SK-N-SH (cell line): ENCODE data around the gene ATP2B2. TPM values are rescaled to one million over a fixed set of nuclear protein-coding genes. Genes with fewer than 3 reads are reported as not detected.

ENCODE experiments used
- CTCF ChIA-PET: fragments of 300-600, 350-600 bp; formaldehyde crosslinking; extraction: SDS; loops from one replicate; lab custom pipeline; 2021; lab: Yijun Ruan, JAX
- POLR2A ChIA-PET: fragments of 350-600 bp; sonication (Branson Sonifier 250); formaldehyde crosslinking; extraction: SDS; loops from one replicate; lab custom pipeline; 2020; ENCODE audit warnings: antibody characterized with exemption, inconsistent platforms; lab: Yijun Ruan, JAX
- DNase-seq: peaks from one replicate; pipeline ENCODE4 v3.0.0; 2012
- H2AFZ ChIP-seq: fragments of 200-600 bp; sonication (generic); 2 replicates; pipeline ENCODE4 v1.8.1; 2016; ENCODE audit warnings: antibody characterized with exemption, mild to moderate bottlenecking, low read depth
- H3F3A ChIP-seq: fragments of 200-600 bp; sonication (generic); replicated peaks from 2 replicates; pipeline ENCODE3; 2016; ENCODE audit warnings: antibody characterized with exemption, mild to moderate bottlenecking; ENCODE audit not compliant: insufficient read depth
- H3K27ac ChIP-seq, 2 experiments: fragments of 200-500 bp in 1 of 2; fragments of 200-600 bp in 1 of 2; sonication (Bioruptor generic) in 1 of 2; sonication (generic), shearing (Covaris generic) in 1 of 2; 2 replicates each; pipeline versions ENCODE4 v1.5.1 to v1.6.1; 2014 to 2016; ENCODE audit warnings: low read depth in 2 of 2, inconsistent platforms in 1 of 2, low read length in 1 of 2, mild to moderate bottlenecking in 1 of 2, mixed read lengths in 1 of 2
- H3K27me3 ChIP-seq: fragments of 200-600 bp; sonication (generic), shearing (Covaris generic); 2 replicates; pipeline ENCODE4 v1.6.1; 2016; ENCODE audit warnings: mixed run types; ENCODE audit not compliant: insufficient read depth
- H3K36me3 ChIP-seq, 2 experiments: fragments of 200-500 bp in 1 of 2; fragments of 200-600 bp in 1 of 2; sonication (Bioruptor generic) in 1 of 2; sonication (generic) in 1 of 2; replicated peaks in 1 of 2; 2 replicates each; pipeline versions ENCODE3 to v1.5.1; 2014 to 2016; ENCODE audit warnings: low read length in 1 of 2, mild to moderate bottlenecking in 1 of 2; ENCODE audit not compliant: insufficient read depth in 2 of 2, control insufficient read depth in 1 of 2
- H3K4me1 ChIP-seq, 2 experiments: fragments of 200-500 bp in 1 of 2; fragments of 200-600 bp in 1 of 2; sonication (Bioruptor generic) in 1 of 2; sonication (generic), shearing (Covaris generic) in 1 of 2; 2 replicates each; pipeline versions ENCODE4 v1.5.1 to v1.6.1; 2014 to 2016; ENCODE audit warnings: low read depth in 1 of 2, low read length in 1 of 2, mixed run types in 1 of 2; ENCODE audit not compliant: insufficient read depth in 2 of 2, control insufficient read depth in 1 of 2
- H3K4me2 ChIP-seq: fragments of 200-600 bp; sonication (generic), shearing (Covaris generic); 2 replicates; pipeline ENCODE4 v1.6.1; 2017; ENCODE audit warnings: mixed run types
- H3K4me3 ChIP-seq, 2 experiments: fragments of 200-500 bp in 1 of 2; fragments of 200-600 bp in 1 of 2; sonication (Bioruptor generic) in 1 of 2; sonication (generic), shearing (Covaris generic) in 1 of 2; 2 replicates each; pipeline versions ENCODE4 v1.5.1 to v1.8.1; 2014 to 2016; ENCODE audit warnings: low read depth in 2 of 2, inconsistent platforms in 1 of 2, low read length in 1 of 2, mild to moderate bottlenecking in 1 of 2, mixed read lengths in 1 of 2, moderate library complexity in 1 of 2
- H3K79me2 ChIP-seq: fragments of 200-600 bp; sonication (generic); 2 replicates; pipeline ENCODE4 v1.8.1; 2017; ENCODE audit warnings: mild to moderate bottlenecking; ENCODE audit not compliant: insufficient read depth
- H3K9ac ChIP-seq: fragments of 200-600 bp; sonication (generic); 2 replicates; pipeline ENCODE4 v1.6.1; 2017; ENCODE audit warnings: mixed run types
- H3K9me2 ChIP-seq: fragments of 200-600 bp; sonication (generic); 2 replicates; pipeline ENCODE4 v1.6.1; 2017; ENCODE audit warnings: mixed run types
- H3K9me3 ChIP-seq: fragments of 200-600 bp; sonication (generic); 2 replicates; pipeline ENCODE4 v1.6.1; 2017; ENCODE audit warnings: mixed run types, mild to moderate bottlenecking, moderate library complexity
- H4K20me1 ChIP-seq: fragments of 200-600 bp; sonication (generic); 2 replicates; pipeline ENCODE4 v1.6.1; 2017; ENCODE audit warnings: mild to moderate bottlenecking, mixed run types; ENCODE audit not compliant: insufficient read depth
- CHD2 ChIP-seq: fragments of 150-350 bp; IDR thresholded peaks from 2 replicates; pipeline ENCODE4 v1.6.1; 2018; ENCODE audit warnings: low read length; ENCODE audit not compliant: partially characterized antibody
- ELF1 ChIP-seq: IDR thresholded peaks from 2 replicates; pipeline ENCODE4 v1.4.0; 2012
- GATA2 ChIP-seq: sonication (generic); formaldehyde crosslinking; IDR thresholded peaks from 2 replicates; pipeline ENCODE4 v1.5.0; 2020; ENCODE audit warnings: mild to moderate bottlenecking, missing genetic modification reagents
- JUND ChIP-seq: IDR thresholded peaks from 2 replicates; pipeline ENCODE4 v1.4.0; 2012
- MEF2A ChIP-seq: IDR thresholded peaks from 2 replicates; pipeline ENCODE4 v1.4.0; 2012; ENCODE audit warnings: low read depth, borderline replicate concordance
- PBX3 ChIP-seq: IDR thresholded peaks from 2 replicates; pipeline ENCODE4; 2012
- POLR2AphosphoS5 ChIP-seq: IDR thresholded peaks from 2 replicates; pipeline ENCODE4 v1.6.1; 2012; ENCODE audit warnings: low read depth, low read length
- RCOR1 ChIP-seq: fragments of 150-350 bp; IDR thresholded peaks from 2 replicates; pipeline ENCODE4 v1.6.1; 2017; ENCODE audit warnings: antibody characterized with exemption, low read length
- REST ChIP-seq: IDR thresholded peaks from 2 replicates; pipeline ENCODE4 v1.6.1; 2012; ENCODE audit warnings: mild to moderate bottlenecking, low read depth, low read length, moderate library complexity
- RFX5 ChIP-seq: IDR thresholded peaks from 2 replicates; pipeline ENCODE4 v1.6.1; 2012; ENCODE audit warnings: mild to moderate bottlenecking, improper control_type of control experiment, low read length
- RXRA ChIP-seq: IDR thresholded peaks from 2 replicates; pipeline ENCODE4 v1.4.0; 2012; ENCODE audit warnings: low read depth, mild to moderate bottlenecking, borderline replicate concordance
- SMC3 ChIP-seq: IDR thresholded peaks from 2 replicates; pipeline ENCODE4 v1.6.1; 2012; ENCODE audit warnings: low read depth, low read length, improper control_type of control experiment
- TAF1 ChIP-seq: IDR thresholded peaks from 2 replicates; pipeline ENCODE4 v1.6.1; 2012; ENCODE audit warnings: low read depth, mild to moderate bottlenecking, low read length, moderate library complexity, borderline replicate concordance
- TEAD4 ChIP-seq: IDR thresholded peaks from 2 replicates; pipeline ENCODE4 v1.4.0; 2012; ENCODE audit warnings: mild to moderate bottlenecking, borderline replicate concordance; ENCODE audit not compliant: insufficient read depth
- YY1 ChIP-seq: IDR thresholded peaks from 2 replicates; pipeline ENCODE4 v1.4.0; 2012; ENCODE audit warnings: low read depth, mild to moderate bottlenecking
- WGBS: methylation state at CpG from one replicate; pipeline ENCODE4 v1.1.6; 2017; ENCODE audit warnings: low lambda C conversion rate; 5-methylcytosine and 5-hydroxymethylcytosine counted together
- polyA plus RNA-seq, 3 experiments: library from polyadenylated mRNA; depleted of rRNA; stranded (reverse); fragments of >200 nt; gene quantifications; 2 replicates each; pipeline ENCODE4 v1.2.3, GENCODE V29; 2012

The ATP2B2 gene
- polyA plus RNA-seq, 1 of the 3 experiments (the other 2 are of a cell fraction), result 0.15 TPM

- Histone ChIP-seq H3K79me2 (no peaks in the 10 kb centered on the region), H3K9me3 (no peaks in the 10 kb centered on the region), H3K36me3 (no peaks in the 10 kb centered on the region), H3F3A (no peaks in the 10 kb centered on the region), H3K27ac (no peak overlapping the region), H3K27me3 (no peaks in the 10 kb centered on the region; the same call in 1 of the 2 replicates), H3K4me1 (peaks cover 0 to 18% of the 10 kb centered on the region in 2 experiments; a peak in 1 of 4 replicates), H3K9me2 (no peaks in the 10 kb centered on the region), H3K4me2 (no peak overlapping the region), H3K9ac (no peak overlapping the region), H3K4me3 (no peak overlapping the region), H4K20me1 (no peaks in the 10 kb centered on the region), H2AFZ (no peak overlapping the region)
- ChIA-PET POLR2A (no interaction called here), CTCF (interaction anchor here (0.9 to 1.3 kb wide), 2 partner anchors 30 to 291 kb away, joined by 3 to 7 read pairs; no protein-coding TSS in a partner anchor)
- TF ChIP-seq CHD2, result no peak
- TF ChIP-seq MEF2A, result no peak
- TF ChIP-seq RXRA, result no peak
- TF ChIP-seq YY1, result no peak
- no peak for TF ChIP-seq TEAD4
- no peak for TF ChIP-seq JUND
- no peak for TF ChIP-seq ELF1
- 43% methylated on average over 5 of the region's 6 CpGs for WGBS
- no peak for DNase-seq
Observed at GRCh38 chr3:10447527-10448260, 57.7 kb downstream of the ATP2B2 start.

GRCh38 chr3:10447110-10447509, 58.3 kb downstream of the ATP2B2 start:
- no peak overlapping the region for H3K27ac ChIP-seq
- CTCF ChIA-PET, result no interaction called here
- H3K79me2 ChIP-seq, result no peaks in the 10 kb centered on the region
- H4K20me1 ChIP-seq, result no peaks in the 10 kb centered on the region
- POLR2A ChIA-PET, result no interaction called here
- no peak overlapping the region for H3K4me3 ChIP-seq
- no peak for TF ChIP-seq GATA2
- TF ChIP-seq PBX3, result no peak
- no peak for TF ChIP-seq REST
- TF ChIP-seq RCOR1, result no peak
- no peak for TF ChIP-seq TAF1
- TF ChIP-seq SMC3, result no peak
- no peak for TF ChIP-seq MEF2A
- TF ChIP-seq POLR2AphosphoS5, result no peak
- TF ChIP-seq JUND, result no peak
- TF ChIP-seq TEAD4, result no peak
- no peak for TF ChIP-seq RFX5
- peaks cover 0 to 18% of the 10 kb centered on the region in 2 experiments; a peak in 1 of 4 replicates for H3K4me1 ChIP-seq
- H3K27me3 ChIP-seq, result no peaks in the 10 kb centered on the region; the same call in 1 of the 2 replicates
- H3K9ac ChIP-seq, result no peak overlapping the region
- H2AFZ ChIP-seq, result no peak overlapping the region
- H3K9me3 ChIP-seq, result no peaks in the 10 kb centered on the region
- no peaks in the 10 kb centered on the region for H3K36me3 ChIP-seq
- H3K4me2 ChIP-seq, result no peak overlapping the region
- no peaks in the 10 kb centered on the region for H3K9me2 ChIP-seq
- no peak for DNase-seq
- H3F3A ChIP-seq, result no peaks in the 10 kb centered on the region
- WGBS, result 60% methylated on average over 1 of the region's 5 CpGs
